Activated gamma-delta T cell treated with anti-CD3 and anti-CD28 coated beads, Interleukin-2, amount 50 U/mL, for 16 hours (primary cell): ENCODE data around the gene ACSL5.
"Not testable (repeated sequence)": the region's sequence is repeated elsewhere in the genome, so short reads cannot be mapped to it uniquely, and the experiment has no call there.

Experiments used
- DNase-seq: peaks from one replicate; pipeline ENCODE4 v3.0.0-alpha.2; 2020; ENCODE audit warnings: low read depth

ACSL5 gene

GRCh38 chr10:112351146-112351545, 22.8 kb upstream of the ACSL5 start:
- no peak for DNase-seq

DNA sequence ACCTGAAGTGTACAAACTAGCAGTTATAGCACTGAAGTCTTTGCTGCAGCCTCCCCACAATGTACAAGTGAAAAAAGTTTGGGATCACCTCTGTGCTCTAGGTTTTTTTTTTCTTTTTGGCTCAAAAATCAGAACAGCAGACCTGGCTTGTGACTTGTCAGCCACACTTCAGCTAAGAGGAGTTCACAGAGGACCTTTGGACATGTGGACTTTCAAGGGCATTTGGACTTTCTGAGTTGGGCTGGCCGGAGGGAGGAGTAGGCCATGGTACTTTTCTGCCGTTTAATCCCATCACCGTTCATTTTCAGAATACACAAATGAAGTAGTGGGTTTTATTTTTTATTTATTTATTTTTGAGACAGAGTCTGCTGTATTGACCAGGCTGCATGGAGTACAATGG, 21.9 kb upstream of the ACSL5 start:
- no peak for DNase-seq

- no peak for DNase-seq
Observed at GRCh38 chr10:112353046-112353445, 20.9 kb upstream of the ACSL5 start.

DNA sequence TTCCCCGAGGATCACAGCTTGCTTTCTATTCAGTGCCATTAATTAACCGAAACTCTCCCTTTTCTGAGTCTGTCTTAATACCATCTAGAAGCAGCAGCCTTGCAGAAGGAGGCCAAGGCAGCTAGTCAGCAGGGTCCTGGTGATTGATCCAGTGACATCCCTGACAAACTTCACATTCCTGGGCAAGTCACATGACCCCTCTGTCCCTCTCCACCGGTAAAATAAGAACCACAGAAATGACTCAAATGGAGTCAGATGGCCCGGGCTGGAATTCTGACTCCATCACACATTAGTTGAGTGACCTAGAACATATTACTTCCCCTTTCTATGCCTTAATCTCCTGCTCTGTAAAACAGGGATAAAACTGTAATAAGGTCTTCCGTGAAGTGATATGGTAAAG, 17.2 kb upstream of the ACSL5 start:
- no peak for DNase-seq

DNA sequence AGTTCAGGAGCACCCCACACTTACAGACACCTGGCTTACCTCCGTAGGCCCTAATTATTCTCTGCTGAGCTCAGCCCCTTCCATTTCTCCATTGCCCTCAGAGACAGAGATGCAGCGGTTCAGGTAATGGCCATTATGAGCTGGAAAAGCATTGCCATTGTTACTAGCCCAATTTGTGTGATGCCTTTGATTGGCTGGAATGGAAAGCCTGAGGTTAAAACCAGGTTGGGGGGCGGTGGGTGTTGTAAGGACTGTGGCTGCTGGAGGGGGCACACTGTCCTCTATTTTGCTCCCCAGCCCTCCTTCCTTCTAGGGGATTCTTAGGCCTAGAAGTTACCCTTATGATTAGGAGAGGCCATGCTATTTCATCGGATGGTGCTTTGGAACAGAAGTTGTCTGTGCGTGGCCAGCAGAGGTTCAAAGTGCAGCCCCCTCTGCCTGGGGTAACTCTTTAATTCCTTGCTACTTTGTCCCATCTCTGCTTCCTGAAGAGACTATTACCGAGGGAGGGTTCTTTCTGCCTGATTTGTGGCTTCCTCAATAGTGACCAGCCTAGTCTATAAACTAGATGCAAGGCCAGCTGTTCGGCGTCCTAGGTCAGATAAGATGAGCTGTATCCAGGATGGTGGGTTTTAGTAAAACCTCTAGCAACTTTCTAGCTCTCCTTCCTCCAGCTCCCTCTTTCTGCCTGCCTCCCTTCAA, 14.2 kb upstream of the ACSL5 start:
- DNase-seq, result no peak

GRCh38 chr10:112360308-112361270, 13.3 kb upstream of the ACSL5 start:
- DNase-seq, result no peak

GRCh38 chr10:112361951-112362751, 11.8 kb upstream of the ACSL5 start:
- no peak for DNase-seq

GRCh38 chr10:112362833-112363232, 11.1 kb upstream of the ACSL5 start:
- DNase-seq, result no peak

DNA sequence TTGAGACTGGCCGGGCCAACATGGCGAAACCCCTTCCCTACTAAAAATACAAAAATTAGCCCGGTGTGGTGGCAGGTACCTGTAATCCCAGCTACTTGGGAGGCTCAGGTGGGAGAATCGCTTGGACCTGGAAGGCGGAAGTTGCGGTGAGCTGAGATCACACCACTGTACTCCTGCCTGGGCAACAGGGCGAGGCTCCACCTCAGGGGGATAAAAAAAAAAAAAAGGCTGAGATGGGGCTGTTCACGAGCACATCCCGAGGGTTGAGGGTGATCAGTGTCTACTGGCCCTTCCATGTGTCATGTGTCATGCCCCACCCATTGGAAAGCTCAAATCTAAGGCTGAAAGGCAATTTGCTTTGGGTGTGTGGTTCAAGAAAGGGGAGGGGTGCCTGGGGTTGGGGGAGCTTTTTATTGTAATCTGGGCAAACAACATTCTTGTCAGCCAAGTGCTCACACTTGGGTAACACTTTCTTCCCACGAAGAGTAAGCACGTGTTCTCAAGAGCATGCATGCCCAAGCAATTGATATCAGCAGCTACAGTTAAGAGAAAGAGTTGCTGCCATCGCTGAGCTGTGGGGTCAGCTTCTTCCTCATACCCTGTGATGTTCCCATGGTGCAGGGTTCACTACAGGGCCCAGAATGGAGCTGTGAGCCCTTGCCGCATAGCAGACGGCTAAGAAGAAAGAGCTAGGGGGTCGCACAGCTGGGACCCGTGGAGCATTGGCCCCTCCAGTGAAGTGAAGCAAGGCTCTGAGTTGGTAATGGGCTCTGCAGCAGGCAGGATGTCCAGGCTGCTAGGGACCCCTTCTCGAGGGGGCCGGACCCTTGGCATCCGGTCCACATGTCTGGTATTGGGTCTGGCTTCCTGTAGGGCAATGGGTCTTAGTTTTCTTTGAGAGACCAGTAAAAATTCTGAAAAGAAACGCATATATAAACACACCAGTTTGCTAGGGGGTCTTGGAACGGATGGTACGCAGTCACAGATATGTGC, 9.9 kb upstream of the ACSL5 start:
- no peak for DNase-seq

DNA sequence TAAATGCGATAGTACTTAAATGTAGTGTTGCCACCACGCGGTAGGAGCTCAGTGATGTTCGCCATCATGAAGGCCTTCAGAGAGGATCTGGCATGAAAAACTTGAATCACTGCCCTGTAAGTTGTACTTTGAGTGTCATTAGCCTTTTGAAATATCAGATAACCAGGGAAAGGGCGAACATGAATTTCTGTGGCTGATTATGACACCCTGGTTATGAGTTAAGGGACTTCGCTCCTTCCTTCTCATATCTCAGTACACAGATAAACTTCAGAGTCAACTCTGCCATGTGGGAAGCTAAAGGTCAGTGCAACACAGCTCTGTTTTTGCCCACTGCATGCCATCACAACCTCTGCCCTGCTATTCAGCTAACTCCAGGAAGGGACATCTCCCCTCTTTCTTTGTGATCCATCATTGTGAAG, 8.9 kb upstream of the ACSL5 start:
- DNase-seq, result no peak

DNA sequence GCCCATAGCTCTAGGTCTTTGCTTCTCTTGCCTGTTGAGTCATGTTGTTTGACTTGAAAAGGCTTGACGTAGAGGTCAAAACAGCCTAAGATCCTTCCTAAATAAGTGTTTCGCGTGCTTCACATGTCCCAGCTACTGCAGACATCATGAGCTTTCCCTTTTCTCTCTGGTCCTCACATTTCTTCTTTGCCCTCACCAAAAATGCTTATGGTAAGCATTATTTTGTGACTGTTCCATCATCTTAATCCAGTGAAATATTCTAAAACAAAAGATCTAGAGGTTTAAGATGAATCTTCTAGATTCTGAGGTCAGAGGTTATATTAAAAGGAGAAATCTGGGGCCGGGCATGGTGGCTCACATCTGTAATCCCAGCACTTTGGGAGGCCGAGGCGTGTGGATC, 8.5 kb upstream of the ACSL5 start:
- no peak for DNase-seq

- no peak for DNase-seq
Observed at GRCh38 chr10:112366992-112367391, 6.9 kb upstream of the ACSL5 start.

DNA sequence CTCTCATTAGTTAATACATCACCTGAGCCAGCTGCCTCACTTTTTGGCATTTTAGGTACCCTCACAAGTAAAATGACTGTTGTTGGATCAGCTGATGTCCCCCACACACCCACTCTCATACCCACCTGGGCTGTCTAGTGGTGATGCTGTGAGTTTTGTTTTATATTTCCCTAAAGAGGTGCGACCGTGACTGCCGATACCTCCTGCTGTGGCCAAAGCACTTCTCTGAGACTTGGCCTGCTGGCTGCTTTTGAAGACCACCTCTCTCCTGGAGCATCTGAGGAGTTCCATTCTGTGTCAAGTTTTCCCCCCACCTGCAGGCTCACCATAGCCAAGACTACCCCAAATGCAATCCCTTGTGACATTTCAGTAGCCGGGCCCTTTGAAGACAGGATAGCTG, 6.4 kb upstream of the ACSL5 start:
- DNase-seq, result no peak

- no peak for DNase-seq
Observed at GRCh38 chr10:112369495-112370423, 4.2 kb upstream of the ACSL5 start.

DNA sequence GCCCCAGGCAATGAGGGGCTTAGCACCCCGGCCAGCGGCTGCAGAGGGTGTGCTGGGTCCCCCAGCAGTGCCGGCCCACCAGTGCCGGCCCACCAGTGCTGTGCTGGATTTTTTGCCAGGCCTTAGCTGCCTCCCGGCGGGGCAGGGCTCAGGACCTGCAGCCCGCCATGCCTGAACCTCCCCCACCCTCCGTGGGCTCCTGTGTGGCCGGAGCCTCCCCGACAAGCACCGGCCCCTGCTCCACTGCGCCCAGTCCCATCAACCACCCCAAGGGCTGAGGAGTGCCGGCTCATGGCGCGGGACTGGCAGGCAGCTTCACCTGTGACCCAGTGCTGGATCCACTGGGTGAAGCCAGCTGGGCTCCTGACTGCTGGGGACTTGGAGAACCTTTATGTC, 3.5 kb upstream of the ACSL5 start:
- no peak for DNase-seq

GRCh38 chr10:112371326-112371725, 2.6 kb upstream of the ACSL5 start:
- DNase-seq, result not testable (repeated sequence)

DNA sequence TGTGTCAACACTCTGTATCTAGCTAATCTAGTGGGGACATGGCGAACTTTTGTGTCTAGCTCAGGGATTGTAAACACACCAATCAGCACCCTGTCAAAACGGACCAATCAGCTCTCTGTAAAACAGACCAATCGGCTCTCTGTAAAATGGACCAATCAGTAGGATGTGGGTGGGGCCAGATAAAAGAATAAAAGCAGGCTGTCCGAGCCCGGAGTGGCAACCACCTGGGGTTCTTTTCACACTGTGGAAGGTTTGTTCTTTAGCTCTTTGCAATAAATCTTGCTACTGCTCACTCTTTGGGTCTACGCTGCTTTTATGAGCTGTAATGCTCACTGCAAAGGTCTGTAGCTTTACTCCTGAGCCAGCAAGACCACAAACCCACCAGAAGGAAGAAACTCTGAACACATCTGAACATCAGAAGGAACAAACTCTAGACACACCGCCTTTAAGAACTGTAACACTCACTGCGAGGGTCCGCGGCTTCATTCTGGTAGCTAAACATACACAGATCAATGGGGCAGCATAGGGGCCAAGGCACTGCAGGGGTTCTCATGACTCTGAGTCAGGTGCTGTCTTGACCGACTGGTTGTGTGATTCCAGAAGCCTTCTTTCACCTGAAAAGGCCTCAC, 1.6 kb upstream of the ACSL5 start:
- not testable (repeated sequence) for DNase-seq

GRCh38 chr10:112374724-112375541, 1.0 kb downstream of the ACSL5 start:
- no peak for DNase-seq
